ENCODE measurements around the gene JAM2.
A peak's percentile ranks its signal among the peaks of the same experiment; 100 is the strongest.
"Not testable (repeated sequence)": the region's sequence is repeated elsewhere in the genome, so short reads cannot be mapped to it uniquely, and the experiment has no call there.

Gene JAM2

DNA sequence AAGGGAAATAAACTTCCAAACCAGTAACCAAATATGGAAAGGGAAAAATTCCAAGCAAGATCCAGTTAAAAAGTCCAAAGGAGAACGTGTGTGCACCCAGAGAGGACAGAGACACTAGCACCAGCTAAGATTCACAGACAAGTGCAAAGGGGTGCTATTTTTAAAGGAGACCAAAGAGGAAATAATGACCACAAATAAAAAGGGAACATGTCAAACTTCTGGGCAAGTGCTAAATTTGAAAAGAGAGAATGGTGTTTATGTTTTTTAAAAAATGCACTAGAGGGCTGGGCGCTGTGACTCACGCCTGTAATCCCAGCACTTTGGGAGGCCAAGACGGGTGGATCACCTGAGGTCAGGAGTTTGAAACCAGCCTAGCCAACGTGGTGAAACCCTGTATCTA is 8.6 kb downstream of the JAM2 start:
- no peak for DNase-seq

- DNase-seq: no peak
Observed at GRCh38 chr21:25649146-25649545, 10.1 kb downstream of the JAM2 start.

GRCh38 chr21:25656412-25656811 is 17.4 kb downstream of the JAM2 start:
- no peak for DNase-seq

DNA sequence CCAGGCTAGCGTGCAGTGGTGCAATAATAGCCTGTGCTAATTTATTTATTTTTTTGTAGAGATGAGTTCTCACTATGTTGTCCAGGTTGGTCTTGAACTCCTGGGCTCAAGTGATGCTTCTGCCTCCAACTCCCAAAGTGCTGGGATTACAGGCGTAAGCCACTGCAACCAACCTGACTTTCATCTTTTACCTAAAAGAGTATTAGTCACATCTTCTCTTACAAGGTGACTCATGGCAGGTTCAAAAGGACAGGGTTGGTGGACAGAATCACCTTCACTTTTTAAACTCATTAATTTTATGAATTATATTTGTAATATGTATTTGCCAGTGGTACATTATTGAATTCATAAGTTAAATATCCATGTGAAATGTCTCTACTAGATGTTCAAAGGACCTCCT is 18.1 kb downstream of the JAM2 start:
- DNase-seq: no peak

- DNase-seq: no peak
Observed at GRCh38 chr21:25658427-25659035, 19.5 kb downstream of the JAM2 start.

DNA sequence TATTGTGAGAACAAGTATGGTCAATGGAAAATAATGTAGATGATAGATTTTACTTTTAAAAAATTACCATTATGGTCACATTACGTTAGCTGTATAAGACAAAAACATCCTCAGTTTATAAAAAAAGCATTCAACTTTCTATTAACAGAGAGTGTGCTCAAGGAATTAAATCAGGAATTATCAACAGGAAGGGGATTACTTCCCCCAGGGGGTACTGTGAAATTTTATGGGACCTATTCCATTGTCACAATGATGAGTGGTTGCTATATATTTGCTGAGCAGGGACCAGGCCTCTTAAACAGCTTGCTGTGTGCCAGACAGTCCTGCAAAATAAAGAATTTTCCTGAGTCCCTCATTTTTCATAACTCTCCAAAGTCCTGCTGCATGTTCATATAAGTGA is 21.2 kb downstream of the JAM2 start:
- no peak for DNase-seq

DNA sequence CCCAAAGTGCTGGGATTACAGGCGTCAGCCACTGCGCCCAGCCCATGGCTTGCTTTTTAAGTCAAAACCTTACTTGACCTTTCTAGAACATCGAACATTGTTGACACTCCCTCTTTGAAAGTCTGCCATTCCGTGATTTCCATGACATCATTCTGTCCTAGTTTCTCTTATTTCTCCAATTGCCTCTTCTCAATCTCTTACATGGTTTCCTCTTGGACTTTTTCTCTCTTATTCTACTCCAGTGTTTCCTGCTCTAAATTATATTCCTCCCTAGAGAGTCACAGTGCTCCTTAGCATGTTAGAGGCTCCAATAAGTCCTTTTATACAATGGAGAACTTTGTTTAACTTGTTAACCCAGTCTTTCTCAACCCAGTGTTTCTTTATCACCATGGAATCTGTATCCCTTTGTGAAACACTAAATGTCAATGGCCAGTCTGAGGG is 25.5 kb downstream of the JAM2 start:
- DNase-seq: no peak

GRCh38 chr21:25670726-25671125 is 31.7 kb downstream of the JAM2 start:
- DNase-seq: no peak

GRCh38 chr21:25676451-25676850 is 37.4 kb downstream of the JAM2 start:
- no peak for DNase-seq

- no peak for DNase-seq
Observed at GRCh38 chr21:25682382-25682781, 43.3 kb downstream of the JAM2 start.

GRCh38 chr21:25687787-25688186 is 48.7 kb downstream of the JAM2 start:
- DNase-seq: no peak

GRCh38 chr21:25688275-25689155 is 49.5 kb downstream of the JAM2 start:
- DNase-seq: no peak

- DNase-seq: no peak
Observed at GRCh38 chr21:25689226-25689625, 50.2 kb downstream of the JAM2 start.

GRCh38 chr21:25691976-25692375 is 52.9 kb downstream of the JAM2 start:
- no peak for DNase-seq

- not testable (repeated sequence) for DNase-seq
Observed at GRCh38 chr21:25695461-25695860, 56.4 kb downstream of the JAM2 start.

DNA sequence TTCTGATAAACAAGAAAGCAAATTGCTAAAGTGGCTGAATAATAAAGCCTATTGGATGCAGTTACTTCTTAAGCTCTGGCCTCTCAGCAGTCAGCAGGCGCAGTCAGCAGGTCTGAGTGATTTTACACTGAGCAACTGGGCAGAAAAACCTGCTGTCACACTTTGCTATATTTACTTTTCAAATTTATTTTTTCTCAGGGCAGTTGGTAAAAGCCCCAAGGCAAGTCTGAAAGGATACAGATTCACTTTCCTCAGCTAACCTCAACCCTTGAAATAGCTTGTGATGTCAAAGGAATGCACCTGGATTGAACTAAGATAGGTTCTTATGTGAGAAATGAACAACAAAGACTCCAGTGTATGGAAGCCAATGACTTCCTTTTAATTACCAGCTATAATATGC is 61.7 kb downstream of the JAM2 start:
- no peak for DNase-seq

GRCh38 chr21:25701529-25701928 is 62.5 kb downstream of the JAM2 start:
- no peak for DNase-seq

DNA sequence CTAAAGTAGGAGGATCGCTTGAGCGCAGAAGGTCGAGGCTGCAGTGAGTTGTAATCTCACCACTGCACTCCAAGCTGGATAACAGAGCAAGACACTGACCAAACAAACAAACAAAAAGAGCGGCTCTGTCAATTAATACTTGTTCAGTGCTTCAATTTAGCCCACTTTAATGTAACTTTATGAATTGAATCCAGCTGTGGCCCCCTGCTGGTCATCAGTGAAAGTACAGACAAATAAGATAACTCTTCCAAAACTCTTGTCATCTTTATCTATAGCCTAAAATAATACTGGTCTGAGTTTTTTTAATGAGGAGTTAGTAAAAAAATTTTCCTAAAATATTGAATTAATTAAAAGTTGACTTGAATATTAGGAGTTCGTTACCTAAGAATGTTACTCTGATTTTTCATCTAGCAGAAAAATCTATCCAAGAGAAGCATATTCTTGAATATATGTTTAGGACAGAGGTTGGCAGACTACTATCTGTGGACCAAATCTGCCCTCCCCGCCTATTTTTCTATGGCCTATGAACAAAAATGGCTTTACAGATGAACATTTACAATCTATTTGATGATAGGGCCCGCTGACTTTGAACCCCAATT is 69.5 kb downstream of the JAM2 start:
- peak; percentile 66 for DNase-seq

DNA sequence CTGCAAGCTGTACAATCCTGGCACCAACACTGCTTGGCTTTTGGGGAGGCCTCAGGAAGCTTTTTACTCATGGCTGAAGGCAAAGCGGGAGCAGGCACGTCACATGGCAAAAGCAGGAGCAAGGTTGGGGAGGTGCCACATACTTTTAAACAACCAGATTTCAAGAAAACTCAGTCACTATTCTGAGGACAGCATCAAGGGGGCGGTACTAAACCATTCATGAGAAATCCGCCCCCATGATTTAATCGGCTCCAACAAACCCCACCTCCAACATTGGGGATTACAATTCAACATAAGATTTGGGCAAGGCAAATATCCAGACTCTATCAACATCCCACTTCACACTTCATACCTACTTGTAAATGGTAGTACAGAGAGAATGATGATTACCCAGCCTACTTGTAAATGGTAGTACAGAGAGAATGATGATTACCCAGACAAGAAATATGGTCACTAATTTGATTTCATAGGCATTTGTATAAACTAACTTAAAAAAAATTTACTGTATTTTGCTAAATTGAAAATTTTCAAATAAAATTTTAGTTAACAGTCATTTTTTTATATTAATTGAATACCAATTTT is 70.7 kb downstream of the JAM2 start:
- DNase-seq: no peak

GRCh38 chr21:25710550-25710949 is 71.5 kb downstream of the JAM2 start:
- no peak for DNase-seq

DNA sequence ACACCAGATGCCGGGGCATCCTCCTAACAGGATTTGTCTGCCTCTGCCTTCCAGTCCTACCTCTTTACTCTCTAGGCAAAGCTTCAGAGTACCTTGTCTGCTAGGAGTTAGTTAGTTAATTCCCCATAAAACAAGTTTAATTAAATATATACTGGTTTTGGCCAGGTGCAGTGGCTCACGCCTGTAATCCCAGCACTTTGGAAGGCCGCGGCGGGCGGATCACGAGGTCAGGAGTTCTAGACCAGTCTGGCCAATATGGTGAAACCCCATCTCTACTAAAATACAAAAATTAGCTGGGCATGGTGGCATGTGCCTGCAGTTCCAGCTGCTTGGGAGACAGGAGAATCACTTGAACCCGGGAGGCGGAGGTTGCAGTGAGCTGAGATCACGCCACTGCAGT is 75.0 kb downstream of the JAM2 start:
- not testable (repeated sequence) for DNase-seq

GRCh38 chr21:25717491-25718147 is 78.6 kb downstream of the JAM2 start:
- no peak for DNase-seq

DNA sequence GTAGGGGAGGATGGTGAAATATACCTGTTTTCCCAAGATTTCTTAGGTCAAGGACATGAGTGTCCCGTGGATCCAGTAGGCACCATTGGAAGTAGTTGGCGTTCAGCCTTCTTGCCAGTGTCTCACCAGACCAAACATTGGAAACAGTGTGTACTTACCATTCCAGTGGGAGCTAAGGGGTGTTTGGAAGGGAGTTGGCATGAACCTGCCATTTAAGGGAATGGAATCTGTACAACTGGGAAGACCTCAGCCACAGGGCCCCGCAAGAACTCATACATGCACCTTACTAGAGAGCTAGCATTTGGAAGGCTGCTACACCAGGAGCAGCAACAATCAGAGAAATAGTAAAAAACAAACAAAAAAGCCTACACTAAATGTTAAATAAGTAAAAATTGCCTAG is 82.9 kb downstream of the JAM2 start:
- no peak for DNase-seq
